Mucosa of stomach (tissue), 1 donor: Measurements from ENCODE around the gene KHK.
A peak's percentile ranks its signal among the peaks of the same experiment; 100 is the strongest.

Experiments used
- H3K27me3 ChIP-seq: one replicate; pipeline ENCODE4 v1.7.0; 2013; ENCODE audit warnings: mild to moderate bottlenecking, low read length; ENCODE audit not compliant: control insufficient read depth, insufficient read depth
- H3K36me3 ChIP-seq: one replicate; pipeline ENCODE4 v1.7.0; 2013; ENCODE audit warnings: low read length; ENCODE audit not compliant: control insufficient read depth, insufficient read depth
- H3K4me1 ChIP-seq: one replicate; pipeline ENCODE4 v1.7.0; 2013; ENCODE audit warnings: mild to moderate bottlenecking, low read length; ENCODE audit not compliant: control insufficient read depth, insufficient read depth
- H3K4me3 ChIP-seq: one replicate; pipeline ENCODE4 v1.7.0; 2013; ENCODE audit warnings: low read length
- H3K9ac ChIP-seq: one replicate; pipeline ENCODE4 v1.7.0; 2013; ENCODE audit warnings: mild to moderate bottlenecking, low read length, moderate library complexity
- H3K9me3 ChIP-seq: one replicate; pipeline ENCODE4 v1.7.0; 2013; ENCODE audit warnings: mild to moderate bottlenecking, low read length, moderate library complexity; ENCODE audit not compliant: control insufficient read depth
- donor health status: Pancreatic carcinoma.

Gene KHK

DNA sequence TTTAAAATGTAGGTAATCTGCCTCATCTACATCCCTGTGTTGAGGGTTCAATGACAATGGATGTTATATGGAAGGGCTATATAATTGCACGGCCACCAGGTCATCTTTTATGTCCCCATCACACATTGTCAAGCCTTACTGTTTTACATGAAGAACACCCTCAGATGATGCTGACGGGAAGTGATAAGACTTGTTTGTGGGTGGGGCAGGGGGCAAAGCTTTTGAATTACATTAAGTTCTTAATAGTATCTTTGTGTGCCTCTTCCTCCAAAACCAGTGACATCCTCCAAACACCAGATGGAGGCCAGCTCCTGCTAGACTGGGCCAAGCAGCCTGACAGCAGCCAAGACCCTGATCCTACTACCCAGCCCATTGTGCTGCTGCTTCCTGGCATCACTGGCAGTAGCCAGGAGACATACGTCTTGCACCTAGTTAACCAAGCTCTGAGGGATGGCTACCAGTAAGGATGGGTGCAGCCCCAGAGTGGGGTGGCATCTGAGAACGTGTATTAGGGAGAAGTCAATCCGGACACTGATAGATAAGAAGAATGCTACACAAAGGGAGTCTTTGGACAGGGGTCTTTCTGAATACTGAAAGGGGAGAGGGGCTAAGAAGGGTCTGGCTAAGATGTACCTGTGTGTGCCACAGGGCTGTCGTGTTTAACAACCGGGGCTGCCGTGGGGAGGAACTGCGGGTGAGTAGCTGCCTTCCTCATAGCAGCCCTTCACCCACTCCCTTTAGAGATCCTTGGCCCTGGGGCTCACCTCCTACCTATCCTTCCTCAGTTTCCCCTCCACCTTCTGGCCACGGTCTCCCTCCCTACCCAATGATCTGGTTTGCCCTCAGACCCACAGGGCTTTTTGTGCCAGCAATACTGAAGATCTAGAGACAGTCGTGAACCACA is 42.3 kb downstream of the KHK start:
- H3K27me3 ChIP-seq = no peaks in the 10 kb centered on the region
- no peaks in the 10 kb centered on the region for H3K9me3 ChIP-seq
- H3K36me3 ChIP-seq = peaks cover 12% of the 10 kb centered on the region
- H3K9ac ChIP-seq = no peak overlapping the region
- peaks cover 18% of the 10 kb centered on the region for H3K4me1 ChIP-seq
- H3K4me3 ChIP-seq = no peak overlapping the region

DNA sequence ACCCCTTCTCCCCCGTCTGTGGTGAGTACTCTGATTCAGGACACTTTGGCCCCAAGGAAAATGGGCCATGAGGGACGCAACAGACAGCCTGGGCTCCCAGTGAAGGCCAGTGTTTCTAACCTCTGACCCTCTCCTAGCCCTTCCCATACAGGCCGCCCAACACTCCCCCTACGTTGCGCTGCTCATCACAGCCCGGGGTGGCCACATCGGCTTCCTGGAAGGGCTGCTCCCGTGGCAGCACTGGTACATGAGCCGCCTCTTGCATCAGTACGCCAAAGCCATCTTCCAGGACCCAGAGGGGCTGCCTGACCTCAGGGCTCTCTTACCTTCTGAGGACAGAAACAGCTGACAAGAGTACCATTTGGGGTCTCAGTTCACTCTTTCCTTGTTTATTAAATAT is 43.8 kb downstream of the KHK start:
- H3K9me3 ChIP-seq = no peaks in the 10 kb centered on the region
- no peak overlapping the region for H3K9ac ChIP-seq
- no peak overlapping the region for H3K4me3 ChIP-seq
- H3K27me3 ChIP-seq = no peaks in the 10 kb centered on the region
- H3K36me3 ChIP-seq = peaks cover 12% of the 10 kb centered on the region
- H3K4me1 ChIP-seq = peaks cover 14% of the 10 kb centered on the region

DNA sequence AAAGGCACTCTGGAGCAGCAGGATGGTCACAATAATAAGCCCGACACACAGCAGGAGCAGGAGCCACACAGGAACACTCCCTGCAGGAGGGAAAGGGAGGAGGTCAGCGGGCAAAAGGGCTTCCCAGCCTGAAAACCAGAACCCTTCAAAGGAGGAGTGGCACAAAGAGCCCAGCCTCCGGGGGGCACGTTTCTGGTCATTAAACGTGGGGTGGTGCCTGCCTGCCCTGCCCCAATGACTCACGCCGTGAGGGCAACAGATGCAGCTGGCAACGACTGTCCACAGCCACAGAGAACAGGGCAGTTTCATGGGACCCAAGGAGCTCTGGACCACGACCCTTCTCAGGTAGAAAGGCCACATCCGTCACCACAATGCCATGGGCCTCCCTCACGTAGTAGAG is 44.9 kb downstream of the KHK start:
- peak overlapping the region; percentile 6 for H3K9ac ChIP-seq
- H3K36me3 ChIP-seq = peaks cover 12% of the 10 kb centered on the region
- H3K9me3 ChIP-seq = no peaks in the 10 kb centered on the region
- H3K27me3 ChIP-seq = no peaks in the 10 kb centered on the region
- peaks cover 14% of the 10 kb centered on the region for H3K4me1 ChIP-seq
- H3K4me3 ChIP-seq = no peak overlapping the region

DNA sequence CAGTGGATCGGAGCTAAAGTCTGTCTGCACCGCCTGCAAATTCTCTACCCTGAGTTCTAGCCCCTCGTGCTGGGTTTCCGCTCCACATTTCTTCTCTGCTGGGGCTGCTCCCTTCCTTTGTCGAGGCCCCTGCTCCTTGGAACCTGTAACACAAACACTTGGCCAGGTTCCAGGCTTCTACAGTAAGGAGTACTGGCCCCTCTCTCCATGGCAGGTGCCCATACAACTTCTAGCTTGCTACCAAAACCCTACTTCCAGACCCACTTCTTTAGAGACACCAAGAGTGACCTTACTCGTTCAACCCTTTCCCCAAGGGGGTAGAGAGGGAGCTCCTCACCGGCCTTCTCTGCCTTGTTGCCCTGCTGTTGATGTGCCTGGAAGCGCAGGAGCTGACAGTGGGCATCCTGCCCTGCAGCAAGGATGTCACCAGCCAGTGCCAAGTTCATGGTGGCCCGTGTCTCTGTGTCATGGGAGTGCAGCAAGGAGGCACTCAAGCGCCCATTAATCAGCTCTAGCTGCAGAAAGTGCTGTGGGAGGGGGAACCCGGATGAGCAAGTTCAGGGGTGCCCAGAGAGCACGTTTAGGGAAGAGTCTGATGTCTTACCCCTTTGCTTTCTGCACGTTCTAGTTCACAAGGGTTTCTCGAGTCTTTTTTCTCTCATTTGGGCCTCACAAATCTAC is 46.8 kb downstream of the KHK start:
- peaks cover 14% of the 10 kb centered on the region for H3K4me1 ChIP-seq
- H3K9me3 ChIP-seq = no peaks in the 10 kb centered on the region
- H3K27me3 ChIP-seq = no peaks in the 10 kb centered on the region
- peak overlapping the region; percentile 88 for H3K9ac ChIP-seq
- H3K4me3 ChIP-seq = peak overlapping the region; percentile 84
- peaks cover 12% of the 10 kb centered on the region for H3K36me3 ChIP-seq

DNA sequence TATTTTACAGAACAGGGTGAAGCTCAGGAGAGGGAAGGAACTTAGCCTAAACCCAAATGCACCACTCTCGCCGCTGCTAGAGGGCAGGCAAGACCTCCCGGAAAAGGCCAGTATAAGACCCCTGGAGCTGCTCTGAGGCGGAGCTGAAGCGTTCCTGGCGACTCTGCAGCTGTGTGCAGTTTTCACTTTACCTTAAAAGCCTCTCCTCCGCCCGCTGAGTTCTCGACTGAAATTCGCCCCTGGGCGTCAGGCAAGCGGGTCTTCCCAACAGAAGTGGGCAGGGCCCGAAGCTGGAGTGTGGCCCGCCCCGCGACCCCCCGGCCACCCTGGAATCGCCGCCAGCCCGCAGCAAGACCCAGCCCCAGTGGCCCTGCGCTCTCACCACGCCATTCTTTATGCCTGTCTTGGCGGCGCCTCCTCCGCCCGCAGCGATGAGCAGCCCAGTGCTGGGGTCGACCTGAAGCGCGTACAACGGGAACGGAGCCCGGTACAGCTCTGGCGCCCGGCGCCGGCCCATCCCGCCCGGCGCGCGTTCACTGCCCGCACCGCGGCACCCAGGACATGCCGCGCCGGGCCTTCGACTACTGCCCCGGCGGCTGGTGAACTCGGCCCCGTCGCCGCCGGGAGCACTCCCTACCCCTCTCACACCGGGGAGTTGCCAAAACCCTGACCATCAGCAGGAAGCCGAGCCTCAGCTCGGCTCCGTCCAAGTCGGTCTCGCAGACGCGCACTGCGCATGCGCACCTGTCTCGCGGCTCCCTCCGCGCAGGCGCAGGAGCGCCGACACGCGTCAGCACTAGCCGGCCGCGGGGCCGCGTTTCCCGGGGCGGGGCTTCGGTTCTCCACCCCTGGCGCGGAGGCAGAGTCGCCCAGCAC is 47.6 kb downstream of the KHK start, which contains the start of gene PREB:
Gene PREB, minus strand, starts transcription at position 732 of the 876 bp plus-strand sequence. Its CDS starts 215 bp downstream, at position 517.
- H3K9me3 ChIP-seq = no peaks in the 10 kb centered on the region
- H3K9ac ChIP-seq = peak within 1 kb of the TSS; percentile 88

DNA sequence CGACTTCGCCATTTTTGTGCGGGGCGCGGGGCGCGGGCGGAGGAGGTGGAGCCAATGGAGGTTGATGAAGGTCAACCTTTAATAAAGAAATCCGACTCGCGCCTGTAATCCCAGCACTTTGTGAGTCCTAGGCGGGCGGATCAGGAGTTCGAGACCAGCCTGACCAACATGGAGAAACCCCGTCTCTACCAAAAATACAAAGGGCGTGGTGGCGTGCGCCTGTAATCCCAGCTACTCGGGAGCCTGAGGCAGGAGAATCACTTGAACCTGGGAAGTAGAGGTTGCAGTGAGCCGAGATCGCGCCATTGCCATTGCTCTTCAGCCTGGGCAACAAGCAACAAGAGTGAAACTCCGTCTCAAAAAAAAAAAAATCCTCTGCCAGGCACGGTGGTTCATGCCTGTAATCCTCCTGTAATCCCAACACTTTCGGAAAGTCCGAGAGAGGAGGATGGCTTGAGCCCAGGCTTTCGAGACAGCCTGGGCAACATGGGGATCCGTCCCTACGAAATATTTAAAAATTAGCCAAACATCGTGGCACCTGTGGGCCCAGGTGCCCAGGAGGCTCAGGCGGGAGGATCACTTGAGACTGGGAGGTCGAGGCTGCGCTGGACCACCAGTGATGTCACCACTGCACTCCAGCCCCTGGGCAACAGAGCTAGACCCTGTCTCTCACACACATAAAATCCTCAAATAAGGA is 48.4 kb downstream of the KHK start:
- Histone ChIP-seq H3K36me3 (peaks cover 12% of the 10 kb centered on the region), H3K9me3 (no peaks in the 10 kb centered on the region), H3K27me3 (no peaks in the 10 kb centered on the region), H3K4me1 (peaks cover 14% of the 10 kb centered on the region), H3K9ac (peak overlapping the region; percentile 88), H3K4me3 (peak overlapping the region; percentile 84)

More for the DNA sequence above, 47.6 kb downstream of the KHK start, which contains the start of gene PREB:
- Histone ChIP-seq H3K4me3 (peak within 1 kb of the TSS; percentile 84), H3K36me3 (peaks cover 12% of the 10 kb centered on the region), H3K4me1 (peaks cover 14% of the 10 kb centered on the region), H3K27me3 (no peaks in the 10 kb centered on the region)

DNA sequence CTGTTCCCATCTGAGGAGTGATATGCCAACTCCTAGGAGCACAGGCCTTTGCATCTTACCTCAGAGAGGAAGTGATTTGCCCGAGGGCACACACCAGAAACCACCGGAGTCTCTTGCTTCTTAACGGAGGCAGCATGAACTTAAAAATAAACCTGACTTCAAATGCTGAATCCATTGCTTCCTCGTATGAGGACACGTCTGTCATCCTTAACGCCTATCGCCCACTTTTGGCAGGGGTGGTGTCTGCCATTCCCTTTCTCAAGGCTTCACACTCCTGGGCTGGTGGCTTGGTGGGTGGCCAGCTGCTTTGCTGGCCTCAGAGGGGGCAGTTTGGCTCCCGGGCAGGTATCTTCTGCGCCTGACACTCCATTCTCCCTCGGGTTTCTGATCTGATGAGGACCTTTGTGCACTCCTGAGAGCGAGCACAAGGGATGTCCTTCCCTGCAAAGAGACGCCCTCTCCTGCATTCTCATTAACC is 48.9 kb downstream of the KHK start:
- H3K9ac ChIP-seq = no peak overlapping the region
- H3K27me3 ChIP-seq = no peaks in the 10 kb centered on the region

DNA sequence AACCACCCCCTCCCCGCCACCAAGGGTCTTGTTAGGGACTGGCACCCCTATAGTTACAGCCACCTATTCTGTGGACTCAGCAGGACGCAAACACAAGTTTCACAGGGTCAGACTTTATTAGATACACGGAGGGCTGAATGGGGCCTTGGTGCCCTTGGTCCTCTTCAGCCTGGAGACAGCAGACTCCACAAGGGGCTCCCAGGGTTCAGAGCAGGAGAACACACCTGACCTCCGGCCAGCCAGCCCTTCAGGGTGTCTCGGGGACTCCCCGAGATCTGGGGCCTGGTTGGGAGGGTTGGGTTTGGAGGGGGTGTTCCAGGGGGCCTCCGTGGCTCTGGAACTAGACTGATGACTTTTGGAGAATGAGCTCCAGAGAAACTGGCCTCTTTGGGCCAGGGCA is 50.2 kb downstream of the KHK start:
- no peaks in the 10 kb centered on the region for H3K27me3 ChIP-seq
- H3K36me3 ChIP-seq = peaks cover under 1% of the 10 kb centered on the region
- H3K4me3 ChIP-seq = no peak overlapping the region
- H3K4me1 ChIP-seq = peaks cover 14% of the 10 kb centered on the region
- H3K9ac ChIP-seq = no peak overlapping the region
- H3K9me3 ChIP-seq = no peaks in the 10 kb centered on the region

More for the DNA sequence above, 48.9 kb downstream of the KHK start:
- Histone ChIP-seq H3K9me3 (no peaks in the 10 kb centered on the region), H3K36me3 (peaks cover 12% of the 10 kb centered on the region), H3K4me3 (no peak overlapping the region), H3K4me1 (peaks cover 14% of the 10 kb centered on the region)

DNA sequence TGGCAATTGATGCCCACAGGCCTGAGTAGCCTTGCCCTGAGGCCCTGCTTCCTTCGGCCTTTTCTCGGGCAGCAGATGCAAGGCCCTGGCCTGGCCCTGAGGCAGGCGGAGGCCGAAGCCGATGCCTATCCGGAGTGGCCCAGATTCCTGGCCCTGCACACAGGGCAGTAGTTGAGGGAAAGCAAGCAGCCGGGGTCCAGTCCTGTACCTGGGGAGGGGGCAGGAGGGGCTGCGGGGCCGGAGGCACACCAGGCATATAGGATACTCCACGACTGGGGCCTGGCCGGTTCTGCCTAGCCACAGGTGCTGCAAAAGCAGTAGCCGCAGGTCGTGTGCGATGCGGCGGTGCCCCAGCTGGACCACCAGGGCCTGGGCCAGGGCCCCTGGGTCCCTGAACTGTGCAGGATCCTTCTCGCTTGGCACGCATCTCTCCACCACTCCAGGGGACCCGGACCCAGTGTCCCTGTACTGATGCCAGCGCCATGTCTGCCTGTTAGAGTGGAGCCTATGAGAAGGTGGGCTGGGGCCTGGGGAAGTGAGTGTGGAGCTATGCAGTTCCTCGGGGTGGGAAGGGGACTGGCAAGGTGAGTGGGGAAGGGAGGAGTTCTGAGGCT is 50.9 kb downstream of the KHK start:
- no peaks in the 10 kb centered on the region for H3K27me3 ChIP-seq
- no peaks in the 10 kb centered on the region for H3K36me3 ChIP-seq
- H3K9me3 ChIP-seq = no peaks in the 10 kb centered on the region
- H3K4me1 ChIP-seq = peaks cover 13% of the 10 kb centered on the region
- H3K9ac ChIP-seq = no peak overlapping the region
- H3K4me3 ChIP-seq = no peak overlapping the region

DNA sequence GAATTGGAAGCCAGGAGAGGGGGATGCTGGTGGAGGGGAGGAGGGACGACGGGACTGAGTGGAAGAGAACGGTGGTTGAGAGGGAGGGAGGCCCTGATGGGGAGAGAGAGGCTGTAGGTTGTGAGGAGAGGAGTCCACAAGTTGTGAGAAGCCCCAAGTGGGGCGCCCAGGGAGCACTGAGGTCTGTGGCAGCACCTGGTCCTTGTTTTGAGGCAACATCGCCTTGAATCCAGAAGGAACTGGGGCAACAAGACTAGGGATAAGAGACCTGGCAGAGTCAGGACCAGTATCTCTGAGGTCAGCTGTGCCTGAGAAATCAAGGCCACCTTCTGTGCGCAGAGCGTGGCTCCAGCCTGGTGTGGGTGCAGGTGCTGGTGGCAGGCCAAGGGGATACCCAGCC is 51.5 kb downstream of the KHK start:
- H3K4me1 ChIP-seq = peaks cover 6% of the 10 kb centered on the region
- H3K27me3 ChIP-seq = no peaks in the 10 kb centered on the region
- no peak overlapping the region for H3K9ac ChIP-seq
- no peaks in the 10 kb centered on the region for H3K9me3 ChIP-seq
- no peaks in the 10 kb centered on the region for H3K36me3 ChIP-seq
- H3K4me3 ChIP-seq = no peak overlapping the region

DNA sequence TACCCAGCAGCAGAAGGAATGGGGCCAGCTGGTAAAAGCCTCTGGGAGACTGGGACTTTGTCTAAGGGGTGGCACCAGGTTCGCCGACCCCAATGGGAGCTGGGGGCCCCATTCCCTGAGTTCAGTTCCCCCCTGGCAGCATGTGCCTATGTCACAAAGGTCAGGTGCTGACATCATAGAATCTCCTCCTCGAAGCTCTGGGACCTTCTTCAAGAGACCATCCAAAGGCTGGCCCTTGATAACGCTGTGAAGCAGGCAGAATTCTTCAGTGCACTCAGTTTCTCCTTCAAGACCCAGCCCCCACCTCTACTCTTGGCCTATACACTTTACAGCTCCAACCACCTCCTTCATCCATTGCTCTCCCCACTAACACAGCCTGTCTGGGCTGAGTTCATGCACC is 52.7 kb downstream of the KHK start, which contains the start of gene PRR30:
Gene PRR30, minus strand, starts transcription at position 101 of the 400 bp plus-strand sequence. CDS start 1,081 bp downstream, outside the sequence.
- H3K4me1 ChIP-seq = peaks cover 6% of the 10 kb centered on the region
- no peak within 1 kb of the TSS for H3K4me3 ChIP-seq
- H3K27me3 ChIP-seq = no peaks in the 10 kb centered on the region
- no peaks in the 10 kb centered on the region for H3K36me3 ChIP-seq
- H3K9me3 ChIP-seq = no peaks in the 10 kb centered on the region
- no peak within 1 kb of the TSS for H3K9ac ChIP-seq
